K562 (cell line): ENCODE results near the gene GDF2. TPM values are rescaled to one million over a fixed set of nuclear protein-coding genes. Genes with fewer than 3 reads are reported as not detected.

Experiments
- KLF1 ChIP-seq: fragments of 450-650 bp; IDR thresholded peaks from 2 replicates; pipeline ENCODE4 v1.6.1; 2016; ENCODE audit warnings: missing genetic modification characterization, missing compliant biosample characterization
- SMAD4 ChIP-seq: fragments of 250-450 bp; sonication (Bioruptor Pico); conservative IDR thresholded peaks from 2 replicates; pipeline ENCODE4 v1.8.0; 2021; ENCODE audit warnings: inconsistent platforms, mild to moderate bottlenecking, moderate library complexity
- VEZF1 ChIP-seq: fragments of 200-800 bp; sonication (Bioruptor generic); IDR thresholded peaks from 2 replicates; pipeline ENCODE4 v1.6.1; 2017; ENCODE audit warnings: missing genetic modification characterization, missing compliant biosample characterization
- ZBED1 ChIP-seq: IDR thresholded peaks from 2 replicates; pipeline ENCODE4 v1.6.1; 2014
- ZMIZ1 ChIP-seq, 2 experiments: fragments of 150-350 bp in 1 of 2; IDR thresholded peaks; 2 replicates each; pipeline ENCODE4 v1.6.1; 2012 to 2016; ENCODE audit warnings: low read depth in 2 of 2, low read length in 2 of 2, mild to moderate bottlenecking in 1 of 2, moderate library complexity in 1 of 2
- polyA plus RNA-seq, 8 experiments: library from polyadenylated mRNA; depleted of rRNA in 4 of 8; stranded (reverse) in 5 of 8; unstranded in 3 of 8; fragments of >200 nt; fragmentation: Nextera tagmentation in 2 of 8; fragmentation: Illumina TruSeq in 1 of 8; extraction: Ambion mirVana in 2 of 8; extraction: Trizol in 1 of 8; gene quantifications; 2 replicates each; pipeline versions ENCODE4 v1.2.1 to v1.2.3, GENCODE V29; 2011 to 2014; ENCODE audit warnings: inconsistent platforms in 1 of 8, missing spikeins in 1 of 8
- total RNA-seq, 7 experiments: library from RNA; depleted of rRNA in 6 of 7; stranded (reverse); fragments of >200 nt in 6 of 7; fragmentation: Illumina TruSeq in 2 of 7; extraction: Trizol in 2 of 7; gene quantifications; 2 replicates each; pipeline versions ENCODE4 v1.2.1 to v1.2.3, GENCODE V29; 2011 to 2021; ENCODE audit warnings: low replicate concordance in 1 of 7

The GDF2 gene
- total and polyA plus RNA-seq, 9 of the 15 experiments (the other 6 are each of a cell fraction or from before 2014, with no cell fraction given) = 0.08 to 0.58 (median 0.27) TPM; not detected in 2

- TF ChIP-seq KLF1 (tag) (no peak), ZBED1 (no peak), SMAD4 (no peak), VEZF1 (no peak), ZMIZ1 (IDR thresholded peaks at IDR 0.05; ENCODE audit: low read depth in 2 of 2, low read length in 2 of 2) (no peak)
Measured at GRCh38 chr10:47276071-47276470, 46.2 kb upstream of the GDF2 start (continued).
